DOHH2 (cell line): ENCODE results near the gene APOA5.

Experiments
- EZH2phosphoT487 ChIP-seq: fragments of 200-600 bp; sonication (generic); IDR thresholded peaks from 2 replicates; pipeline ENCODE4 v1.6.1; 2017; ENCODE audit warnings: borderline replicate concordance, mild to moderate bottlenecking, antibody characterized with exemption, low read length, moderate library complexity, mixed read lengths
- TF ChIP-seq, protein P1 (sequence below): fragments of 200-600 bp; sonication (generic); IDR thresholded peaks from one replicate; pipeline ENCODE4 v1.5.1; 2014; ENCODE audit warnings: antibody characterized with exemption, mild to moderate bottlenecking, low read depth, low read length; ENCODE audit not compliant: poor library complexity, severe bottlenecking

DNA sequence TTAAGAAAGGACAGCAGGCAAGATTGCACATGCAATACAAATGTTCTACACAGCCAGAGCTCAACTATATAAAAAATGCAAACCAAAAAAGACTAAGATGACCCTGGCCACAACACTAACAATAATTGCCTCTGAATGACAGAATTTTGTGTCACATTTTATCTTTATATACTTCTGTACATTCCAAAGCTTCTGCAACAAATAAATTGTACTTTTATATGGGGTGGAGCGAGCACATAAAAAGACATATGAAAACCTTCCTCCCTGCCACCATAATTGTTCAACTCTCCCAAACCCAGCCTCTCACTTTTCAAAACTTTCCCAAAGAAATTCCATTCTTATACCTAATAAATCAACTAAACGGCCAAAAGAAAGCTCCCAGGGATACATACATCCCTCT is 29.5 kb downstream of the APOA5 start:
- TF ChIP-seq EZH2phosphoT487 = no peak
- TF ChIP-seq, protein P1, sequence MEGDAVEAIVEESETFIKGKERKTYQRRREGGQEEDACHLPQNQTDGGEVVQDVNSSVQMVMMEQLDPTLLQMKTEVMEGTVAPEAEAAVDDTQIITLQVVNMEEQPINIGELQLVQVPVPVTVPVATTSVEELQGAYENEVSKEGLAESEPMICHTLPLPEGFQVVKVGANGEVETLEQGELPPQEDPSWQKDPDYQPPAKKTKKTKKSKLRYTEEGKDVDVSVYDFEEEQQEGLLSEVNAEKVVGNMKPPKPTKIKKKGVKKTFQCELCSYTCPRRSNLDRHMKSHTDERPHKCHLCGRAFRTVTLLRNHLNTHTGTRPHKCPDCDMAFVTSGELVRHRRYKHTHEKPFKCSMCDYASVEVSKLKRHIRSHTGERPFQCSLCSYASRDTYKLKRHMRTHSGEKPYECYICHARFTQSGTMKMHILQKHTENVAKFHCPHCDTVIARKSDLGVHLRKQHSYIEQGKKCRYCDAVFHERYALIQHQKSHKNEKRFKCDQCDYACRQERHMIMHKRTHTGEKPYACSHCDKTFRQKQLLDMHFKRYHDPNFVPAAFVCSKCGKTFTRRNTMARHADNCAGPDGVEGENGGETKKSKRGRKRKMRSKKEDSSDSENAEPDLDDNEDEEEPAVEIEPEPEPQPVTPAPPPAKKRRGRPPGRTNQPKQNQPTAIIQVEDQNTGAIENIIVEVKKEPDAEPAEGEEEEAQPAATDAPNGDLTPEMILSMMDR = no peak
